GM21723 (cell line): ENCODE measurements around the gene COBLL1.

Source experiments
- ATAC-seq: cut with Tn5 transposase; IDR thresholded peaks from one replicate; pipeline ENCODE4 v1.9.1; 2021; ENCODE audit warnings: mild to moderate bottlenecking, moderate library complexity; ENCODE audit not compliant: unreplicated experiment

Gene COBLL1

GRCh38 chr2:164821338-164821737 is 20.3 kb downstream of the COBLL1 start:
- no peak for ATAC-seq

- no peak for ATAC-seq
These were observed 23.2 kb downstream of the COBLL1 start for GRCh38 chr2:164818149-164819136.

- ATAC-seq, result no peak
These were observed 24.7 kb downstream of the COBLL1 start for GRCh38 chr2:164816900-164817299.

- no peak for ATAC-seq
These were observed 25.6 kb downstream of the COBLL1 start for GRCh38 chr2:164816046-164816445.

DNA sequence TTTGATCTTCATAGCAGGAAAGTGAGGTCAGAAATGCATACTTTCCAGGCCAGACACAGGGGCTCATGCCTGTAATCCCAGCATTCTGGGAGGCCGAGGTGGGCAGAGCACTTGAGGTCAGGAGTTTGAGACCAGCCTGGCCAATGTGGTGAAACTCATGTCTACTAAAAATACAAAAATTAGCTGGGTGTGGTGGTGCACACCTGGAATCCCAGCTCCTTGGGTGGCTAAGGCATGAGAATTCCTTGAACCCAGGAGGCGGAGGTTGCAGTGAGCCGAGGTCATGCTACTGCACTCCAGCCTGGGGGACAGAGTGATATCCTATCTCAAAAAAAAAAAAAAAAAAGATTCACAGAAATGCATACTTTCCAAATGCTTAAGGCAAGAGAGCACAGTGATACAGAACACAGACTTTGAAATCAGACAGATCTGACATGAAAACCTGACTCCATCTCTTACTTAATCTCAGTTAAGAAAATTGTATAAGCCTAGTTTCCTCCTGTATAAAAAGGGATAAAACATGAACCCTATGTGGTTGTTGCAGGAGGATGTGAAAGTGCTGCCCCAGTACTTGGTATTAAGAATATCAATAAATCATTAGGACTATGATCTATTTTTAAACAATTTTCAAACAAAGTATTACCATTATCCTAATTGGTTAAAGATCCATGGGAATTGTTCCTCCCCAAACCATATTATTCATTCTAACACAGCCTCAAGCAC is 26.4 kb downstream of the COBLL1 start:
- ATAC-seq, result no peak

GRCh38 chr2:164813535-164813934 is 28.1 kb downstream of the COBLL1 start:
- ATAC-seq, result no peak

GRCh38 chr2:164812378-164812777 is 29.2 kb downstream of the COBLL1 start:
- no peak for ATAC-seq

DNA sequence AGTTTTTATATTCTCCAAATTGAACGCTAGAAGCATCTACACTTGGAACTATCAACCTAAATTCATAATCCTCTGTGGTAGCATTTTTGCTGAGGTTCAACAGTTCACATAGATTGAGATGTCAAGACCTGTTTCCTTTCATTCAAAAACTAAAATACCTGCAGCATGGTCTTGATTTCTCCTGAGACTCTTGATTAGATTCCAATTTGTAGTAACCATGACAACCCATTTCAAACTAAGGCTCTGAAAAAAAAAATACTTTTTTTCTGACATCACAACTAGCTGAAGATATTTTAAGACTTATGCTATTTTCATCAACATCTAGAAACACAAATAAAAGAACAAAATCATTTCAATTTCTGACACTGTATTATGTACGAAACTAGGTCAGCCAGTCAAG is 29.8 kb downstream of the COBLL1 start:
- no peak for ATAC-seq

- no peak for ATAC-seq
These were observed 30.8 kb downstream of the COBLL1 start for GRCh38 chr2:164810843-164811242.

- ATAC-seq, result no peak
These were observed 32.8 kb downstream of the COBLL1 start for GRCh38 chr2:164808776-164809175.

GRCh38 chr2:164803776-164804466 is 37.7 kb downstream of the COBLL1 start:
- ATAC-seq, result no peak

DNA sequence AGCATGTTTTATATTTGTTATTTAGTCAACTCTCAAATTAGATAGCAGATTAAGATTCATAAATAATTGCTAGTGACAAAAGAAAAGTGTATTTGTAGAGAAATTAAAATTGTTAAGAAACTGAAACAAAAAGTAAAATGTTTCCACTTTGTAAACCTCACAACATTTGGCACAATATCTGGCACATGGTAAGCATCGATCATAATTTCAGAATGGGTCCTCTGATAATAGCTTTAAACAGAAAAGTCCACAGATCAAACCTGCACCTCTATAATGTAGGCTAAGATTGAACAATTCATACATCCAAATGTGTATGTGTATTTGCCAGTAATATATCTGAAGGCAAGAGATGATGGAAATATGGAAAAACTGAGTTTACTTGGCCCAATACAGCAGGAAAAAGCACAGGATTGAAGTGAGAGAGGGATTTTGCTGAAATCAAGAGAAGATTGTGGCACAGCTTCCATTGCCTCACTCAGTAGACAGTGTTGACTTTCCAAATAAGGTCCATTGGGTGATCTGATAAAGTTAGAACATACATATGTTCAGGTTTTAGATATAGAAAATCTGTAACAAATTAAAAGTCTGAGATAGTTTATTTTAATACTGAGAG is 39.4 kb downstream of the COBLL1 start:
- ATAC-seq, result no peak

- no peak for ATAC-seq
These were observed 41.1 kb downstream of the COBLL1 start for GRCh38 chr2:164800572-164800971.

DNA sequence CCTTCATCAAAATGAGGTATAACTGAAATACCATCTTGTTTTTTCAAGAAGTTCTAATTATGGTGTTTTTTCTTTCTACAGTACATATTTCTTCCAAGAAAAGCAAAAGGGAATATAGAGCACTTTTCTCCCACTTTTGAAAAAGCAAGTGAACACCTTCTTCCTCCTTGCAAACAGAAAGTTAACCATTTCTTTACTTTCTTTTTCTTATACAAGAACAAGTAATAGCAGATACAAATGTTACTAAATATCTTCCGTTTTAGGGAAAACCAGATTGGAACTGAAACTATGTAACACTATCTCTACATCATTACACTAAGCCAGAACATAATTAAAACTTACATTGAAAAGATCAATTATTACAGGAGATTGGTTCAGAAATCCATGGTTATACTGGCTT is 44.0 kb downstream of the COBLL1 start:
- ATAC-seq, result no peak

DNA sequence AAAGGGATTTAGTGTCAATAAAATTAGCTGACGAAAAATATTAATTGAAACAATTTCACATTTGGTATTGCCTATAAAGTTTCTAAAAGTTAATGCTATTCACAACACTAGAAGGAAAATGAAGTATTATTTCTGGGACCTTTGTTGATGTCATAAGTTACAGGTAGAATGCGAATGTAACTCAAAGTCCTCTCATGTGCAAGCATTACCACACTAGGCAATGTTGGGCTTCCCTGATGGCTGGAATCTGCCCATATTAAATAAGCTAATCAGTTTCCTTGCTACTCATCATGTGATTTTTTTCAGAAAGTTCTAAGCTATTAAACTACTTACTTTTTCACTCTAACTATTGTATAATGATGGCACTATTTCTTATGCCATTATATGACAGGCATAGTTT is 44.6 kb downstream of the COBLL1 start:
- no peak for ATAC-seq

- ATAC-seq, result no peak
These were observed 47.0 kb downstream of the COBLL1 start for GRCh38 chr2:164794432-164795231.

GRCh38 chr2:164794016-164794415 is 47.6 kb downstream of the COBLL1 start:
- ATAC-seq, result no peak

DNA sequence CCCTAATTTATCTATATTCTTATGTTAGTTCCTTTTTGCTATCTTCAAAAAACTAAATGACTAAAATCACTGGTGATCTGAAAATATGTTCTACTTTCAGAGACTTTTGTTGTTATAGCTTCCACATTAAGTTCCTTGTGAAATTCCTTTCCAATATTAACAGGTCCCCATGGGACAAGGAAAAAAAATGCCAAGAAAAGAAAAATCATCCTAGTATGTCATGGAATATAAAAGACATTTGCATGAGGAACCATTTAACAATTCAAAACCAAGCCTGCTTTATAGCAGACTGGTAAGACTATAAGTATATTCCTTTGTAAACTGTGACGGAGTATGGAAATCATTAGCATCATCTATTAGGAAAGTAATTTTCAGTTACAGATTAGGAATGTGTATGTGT is 48.1 kb downstream of the COBLL1 start:
- ATAC-seq, result no peak

- ATAC-seq, result no peak
These were observed 49.1 kb downstream of the COBLL1 start for GRCh38 chr2:164792316-164793170.
